OCI-LY7 (cell line): ENCODE data around the gene PIGS. TPM values are rescaled to one million over a fixed set of nuclear protein-coding genes. Genes with fewer than 3 reads are reported as not detected.
"Not testable (repeated sequence)": the region's sequence is repeated elsewhere in the genome, so short reads cannot be mapped to it uniquely, and the experiment has no call there.

Source experiments
- BruUV-seq: library from RNA; stranded (reverse); fragments of 400-500 nt; replicated peaks from 2 replicates; lab custom pipeline; 2021; lab: Mats Ljungman, UMichigan
- CTCF ChIA-PET: fragments of 300-600 bp; sonication (Branson Sonifier 250); formaldehyde crosslinking; loops from one replicate; lab custom pipeline; 2022; ENCODE audit warnings: antibody characterized with exemption; ENCODE audit not compliant: unreplicated experiment; lab: Charles Lee
- POLR2A ChIA-PET: fragments of 300-600 bp; sonication (Branson Sonifier 250); formaldehyde crosslinking; loops from one replicate; lab custom pipeline; 2022; ENCODE audit warnings: antibody characterized with exemption; lab: Charles Lee
- DNase-seq: peaks from one replicate; pipeline ENCODE4 v3.0.0-alpha.2; 2015; ENCODE audit warnings: low spot score
- H2AFZ ChIP-seq: fragments of 200-600 bp; sonication (generic), shearing (Covaris generic); 2 replicates; pipeline ENCODE4 v1.6.1; 2014; ENCODE audit warnings: mild to moderate bottlenecking, antibody characterized with exemption, low read length, moderate library complexity
- H3K27ac ChIP-seq: fragments of 200-600 bp; sonication (generic); 2 replicates; pipeline ENCODE4 v1.5.1; 2014; ENCODE audit warnings: mixed run types, low read depth, mild to moderate bottlenecking, moderate library complexity, low read length, inconsistent platforms; ENCODE audit not compliant: poor library complexity, severe bottlenecking
- H3K36me3 ChIP-seq: fragments of 200-600 bp; sonication (generic); 2 replicates; pipeline ENCODE4 v1.6.1; 2014; ENCODE audit warnings: mild to moderate bottlenecking, antibody characterized with exemption, low read length, moderate library complexity, mixed read lengths; ENCODE audit not compliant: insufficient read depth
- H3K4me1 ChIP-seq: fragments of 200-600 bp; sonication (generic); 2 replicates; pipeline ENCODE4 v1.5.1; 2014; ENCODE audit warnings: mild to moderate bottlenecking, low read length; ENCODE audit not compliant: insufficient read depth, poor library complexity, severe bottlenecking
- H3K4me2 ChIP-seq: fragments of 200-600 bp; sonication (generic); 2 replicates; pipeline ENCODE4 v1.6.1; 2014; ENCODE audit warnings: mild to moderate bottlenecking, low read length
- H3K4me3 ChIP-seq: fragments of 200-600 bp; sonication (generic); 2 replicates; pipeline ENCODE4 v1.5.1; 2014; ENCODE audit warnings: mild to moderate bottlenecking, low read depth, low read length; ENCODE audit not compliant: poor library complexity, severe bottlenecking
- H3K79me2 ChIP-seq: fragments of 200-600 bp; sonication (generic); 2 replicates; pipeline ENCODE4 v1.6.1; 2016; ENCODE audit warnings: low read depth, mild to moderate bottlenecking, low read length, moderate library complexity, mixed read lengths; ENCODE audit not compliant: insufficient read depth
- H3K9me2 ChIP-seq: fragments of 200-600 bp; sonication (generic); 2 replicates; pipeline ENCODE4 v1.6.1; 2016; ENCODE audit warnings: mild to moderate bottlenecking, low read length, mixed read lengths; ENCODE audit not compliant: insufficient read depth
- H3K9me3 ChIP-seq: fragments of 200-600 bp; sonication (generic); 2 replicates; pipeline ENCODE4 v1.6.1; 2014; ENCODE audit warnings: mild to moderate bottlenecking, mixed run types, low read length, mixed read lengths
- H4K20me1 ChIP-seq: fragments of 200-600 bp; sonication (generic); 2 replicates; pipeline ENCODE4 v1.6.1; 2014; ENCODE audit warnings: mild to moderate bottlenecking, antibody characterized with exemption, low read length, moderate library complexity, mixed read lengths; ENCODE audit not compliant: insufficient read depth
- EZH2phosphoT487 ChIP-seq: fragments of 200-600 bp; sonication (generic); IDR thresholded peaks from 2 replicates; pipeline ENCODE4 v1.6.1; 2018; ENCODE audit warnings: low read depth, borderline replicate concordance, mild to moderate bottlenecking, mixed run types, antibody characterized with exemption, low read length, moderate library complexity, mixed read lengths
- intact Hi-C: fragments of 100-400 bp; cut with micrococcal nuclease; formaldehyde crosslinking; loops from one replicate; pipeline ENCODE4 v1.10.0; 2022; ENCODE audit not compliant: unreplicated experiment
- total RNA-seq, 2 experiments: library from RNA; depleted of rRNA in 1 of 2; stranded (reverse); fragments of >200 nt in 1 of 2; shearing (Covaris generic) in 1 of 2; gene quantifications; 2 replicates each; pipeline ENCODE4 v1.2.3, GENCODE V29; 2014 to 2022
- TF ChIP-seq, protein P1 (sequence below): fragments of 200-600 bp; sonication (generic); conservative IDR thresholded peaks from 2 replicates; pipeline ENCODE4 v1.5.1; 2014; ENCODE audit warnings: mild to moderate bottlenecking, antibody characterized with exemption, low read length, moderate library complexity, mixed read lengths

Gene PIGS
- total RNA-seq, 2 experiments from 2014 or later: 13.9 to 34.0 TPM

DNA sequence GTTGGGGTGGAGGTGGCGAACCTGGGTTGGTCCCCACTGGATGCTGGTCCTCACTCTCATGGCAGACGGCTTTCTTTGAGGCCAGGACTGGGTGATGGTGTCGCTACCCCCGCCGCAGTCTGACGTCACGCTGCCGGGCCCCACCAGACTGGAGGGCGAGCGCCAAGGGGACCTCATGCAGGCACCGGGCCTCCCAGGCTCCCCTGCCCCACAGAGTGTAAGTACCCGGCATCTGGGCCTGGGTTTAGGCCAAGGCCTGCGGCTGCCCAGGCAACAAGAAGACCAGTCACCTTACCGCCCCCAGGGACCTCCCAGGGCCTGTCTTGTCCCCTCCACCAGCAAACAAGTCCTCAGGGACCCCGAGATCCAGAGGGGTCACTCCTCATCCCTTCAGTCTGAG lies 47.4 kb downstream of the PIGS start:
- no peaks in the 10 kb centered on the region for H3K9me2 ChIP-seq
- H3K9me3 ChIP-seq: no peaks in the 10 kb centered on the region
- CTCF ChIA-PET: no interaction called here
- H2AFZ ChIP-seq: no peak overlapping the region
- no peaks in the 10 kb centered on the region for H3K4me1 ChIP-seq
- H3K4me3 ChIP-seq: no peak overlapping the region
- POLR2A ChIA-PET: no interaction called here
- H3K79me2 ChIP-seq: no peaks in the 10 kb centered on the region
- no peaks in the 10 kb centered on the region; the same call in 1 of the 2 replicates for H4K20me1 ChIP-seq
- no peak for DNase-seq
- H3K4me2 ChIP-seq: no peak overlapping the region
- TF ChIP-seq, protein P1, sequence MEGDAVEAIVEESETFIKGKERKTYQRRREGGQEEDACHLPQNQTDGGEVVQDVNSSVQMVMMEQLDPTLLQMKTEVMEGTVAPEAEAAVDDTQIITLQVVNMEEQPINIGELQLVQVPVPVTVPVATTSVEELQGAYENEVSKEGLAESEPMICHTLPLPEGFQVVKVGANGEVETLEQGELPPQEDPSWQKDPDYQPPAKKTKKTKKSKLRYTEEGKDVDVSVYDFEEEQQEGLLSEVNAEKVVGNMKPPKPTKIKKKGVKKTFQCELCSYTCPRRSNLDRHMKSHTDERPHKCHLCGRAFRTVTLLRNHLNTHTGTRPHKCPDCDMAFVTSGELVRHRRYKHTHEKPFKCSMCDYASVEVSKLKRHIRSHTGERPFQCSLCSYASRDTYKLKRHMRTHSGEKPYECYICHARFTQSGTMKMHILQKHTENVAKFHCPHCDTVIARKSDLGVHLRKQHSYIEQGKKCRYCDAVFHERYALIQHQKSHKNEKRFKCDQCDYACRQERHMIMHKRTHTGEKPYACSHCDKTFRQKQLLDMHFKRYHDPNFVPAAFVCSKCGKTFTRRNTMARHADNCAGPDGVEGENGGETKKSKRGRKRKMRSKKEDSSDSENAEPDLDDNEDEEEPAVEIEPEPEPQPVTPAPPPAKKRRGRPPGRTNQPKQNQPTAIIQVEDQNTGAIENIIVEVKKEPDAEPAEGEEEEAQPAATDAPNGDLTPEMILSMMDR: no peak
- no peak for TF ChIP-seq EZH2phosphoT487
- no TSS peak for BruUV-seq
- H3K36me3 ChIP-seq: no peaks in the 10 kb centered on the region
- no peak overlapping the region for H3K27ac ChIP-seq
- intact Hi-C loops: no loop called here

DNA sequence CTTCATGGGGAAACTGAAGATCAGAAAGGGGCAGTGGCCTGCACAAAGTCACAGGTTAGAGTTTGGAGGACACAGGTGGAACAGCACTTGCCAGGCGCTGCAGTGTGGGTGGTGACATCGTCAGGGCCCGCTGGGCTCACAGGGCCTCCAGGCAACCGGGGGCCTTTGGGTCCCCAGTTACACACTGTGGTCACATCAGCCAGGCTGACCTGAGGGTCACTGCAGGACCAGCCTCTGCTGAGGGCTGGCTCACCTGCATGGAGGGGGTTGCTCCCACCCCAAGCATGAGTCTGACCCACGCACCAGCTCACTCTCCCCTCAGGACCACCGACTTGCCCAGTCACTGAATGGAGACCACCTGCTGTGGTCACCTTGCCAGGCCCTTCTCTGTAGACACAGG lies 48.1 kb downstream of the PIGS start:
- ChIA-PET CTCF (no interaction called here), POLR2A (no interaction called here)
- no peaks in the 10 kb centered on the region for H3K36me3 ChIP-seq
- no peaks in the 10 kb centered on the region; the same call in 1 of the 2 replicates for H4K20me1 ChIP-seq
- intact Hi-C loops: no loop called here
- no peak overlapping the region for H3K4me2 ChIP-seq
- TF ChIP-seq EZH2phosphoT487: no peak
- TF ChIP-seq, protein P1: no peak
- DNase-seq: no peak
- no TSS peak for BruUV-seq
- H3K4me1 ChIP-seq: no peaks in the 10 kb centered on the region
- no peaks in the 10 kb centered on the region for H3K9me2 ChIP-seq
- no peaks in the 10 kb centered on the region for H3K79me2 ChIP-seq
- no peak overlapping the region for H2AFZ ChIP-seq
- no peak overlapping the region for H3K4me3 ChIP-seq
- no peak overlapping the region for H3K27ac ChIP-seq
- no peaks in the 10 kb centered on the region for H3K9me3 ChIP-seq

DNA sequence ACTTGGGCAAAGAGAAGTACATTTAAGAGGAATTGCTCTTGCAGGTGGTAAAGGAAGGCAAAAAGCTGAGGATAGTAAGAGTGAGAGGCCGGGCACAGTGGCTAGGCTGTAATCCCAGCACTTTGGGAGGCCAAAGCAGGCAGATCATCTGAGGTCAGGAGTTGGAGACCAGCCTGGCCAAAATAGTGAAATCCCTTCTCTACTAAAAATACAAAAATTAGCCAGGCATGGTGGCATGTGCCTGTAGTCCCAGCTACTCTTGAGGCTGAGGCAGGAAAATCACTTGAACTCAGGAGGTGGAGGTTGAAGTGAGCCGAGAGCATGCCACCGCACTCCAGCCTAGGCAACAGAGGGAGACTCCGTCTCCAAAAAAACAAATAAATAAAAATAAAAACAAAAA lies 49.0 kb downstream of the PIGS start:
- H3K4me3 ChIP-seq, H3K4me2 ChIP-seq, H3K36me3 ChIP-seq, H3K9me2 ChIP-seq, CTCF ChIA-PET, intact Hi-C loops, POLR2A ChIA-PET, H3K9me3 ChIP-seq, BruUV-seq, H3K79me2 ChIP-seq, H3K27ac ChIP-seq, H2AFZ ChIP-seq, H3K4me1 ChIP-seq, DNase-seq, H4K20me1 ChIP-seq: not testable (repeated sequence)
